NCI-H2029 (cell line): Measurements from ENCODE around the gene CCDC18.
"Not testable (repeated sequence)": the region's sequence is repeated elsewhere in the genome, so short reads cannot be mapped to it uniquely, and the experiment has no call there.

Source experiments
- DNase-seq: peaks from one replicate; lab custom pipeline; 2025; lab: John Stamatoyannopoulos, UW

The CCDC18 gene

GRCh38 chr1:93171549-93172034 is 8.9 kb upstream of the CCDC18 start:
- no peak for DNase-seq

DNA sequence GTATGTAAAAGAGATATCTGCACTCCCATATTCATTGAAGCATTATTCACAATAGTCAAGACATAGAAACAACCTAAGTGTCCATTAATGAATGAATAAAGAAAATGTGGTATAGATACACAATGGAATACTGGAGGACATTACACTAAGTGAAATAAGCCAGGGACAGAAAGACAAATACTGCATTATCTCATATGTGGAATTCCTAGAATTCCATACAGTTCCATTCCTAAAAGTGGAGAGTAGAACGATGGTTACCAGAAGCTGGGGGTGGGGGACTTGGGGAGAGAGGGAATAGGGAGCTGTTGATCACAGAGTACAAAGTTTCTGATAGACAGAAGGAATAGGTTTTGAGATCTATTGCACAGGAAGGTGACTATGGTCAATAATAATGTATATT is 7.7 kb upstream of the CCDC18 start:
- no peak for DNase-seq

- not testable (repeated sequence) for DNase-seq
Observed at GRCh38 chr1:93174638-93175037, 5.9 kb upstream of the CCDC18 start.

GRCh38 chr1:93177991-93178390 is 2.5 kb upstream of the CCDC18 start:
- DNase-seq = no peak

GRCh38 chr1:93178418-93178817 is 2.1 kb upstream of the CCDC18 start:
- no peak for DNase-seq

DNA sequence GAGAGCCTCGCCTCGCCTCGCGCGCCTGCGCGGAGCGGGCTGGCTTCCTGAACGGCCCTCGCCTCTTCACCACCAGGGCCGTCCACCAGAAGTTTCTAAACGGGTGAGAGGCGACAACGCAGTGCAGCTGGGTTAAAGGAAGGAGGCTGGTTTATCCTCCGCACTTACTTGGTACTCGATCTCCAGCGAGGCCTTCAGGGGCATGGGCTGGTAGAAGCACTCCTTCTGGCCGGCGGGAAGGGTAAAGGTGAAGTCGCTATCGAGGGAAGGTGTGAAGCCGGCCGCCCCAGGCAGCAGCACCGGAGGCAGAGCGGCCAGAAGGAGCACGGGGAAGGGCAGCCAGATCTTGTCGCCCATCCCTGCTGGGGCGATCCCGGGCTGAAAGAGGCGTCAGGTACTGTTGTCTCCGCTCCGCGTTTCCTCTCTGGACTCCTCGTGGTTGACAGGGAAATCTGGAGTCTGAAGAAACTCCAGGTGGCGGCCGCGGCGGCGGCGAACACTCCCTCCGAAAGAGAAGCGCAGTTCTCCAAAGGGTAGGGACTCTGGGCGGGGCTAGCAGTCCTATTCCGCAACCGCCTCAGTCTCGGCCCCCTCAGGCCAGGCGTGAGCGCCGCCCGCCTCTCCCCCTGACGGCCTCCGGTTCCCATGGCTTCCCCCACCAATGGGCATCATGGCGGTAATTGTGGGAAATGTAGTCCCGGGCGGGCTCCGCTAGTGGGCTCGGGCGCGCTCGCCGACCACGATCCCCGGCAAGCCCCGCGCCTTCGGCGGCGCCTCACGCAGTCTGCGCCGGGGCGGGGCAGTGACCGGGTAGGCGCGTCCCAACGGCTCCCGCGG is 420 bp upstream of the CCDC18 start, which contains the start of gene TMED5:
Gene TMED5, minus strand, starts transcription at position 528 of the 837 bp plus-strand sequence. Its CDS starts 171 bp downstream, at position 357.
- DNase-seq = peak; percentile 98

- no peak for DNase-seq
Observed at GRCh38 chr1:93186667-93187066, 6.1 kb downstream of the CCDC18 start.

DNA sequence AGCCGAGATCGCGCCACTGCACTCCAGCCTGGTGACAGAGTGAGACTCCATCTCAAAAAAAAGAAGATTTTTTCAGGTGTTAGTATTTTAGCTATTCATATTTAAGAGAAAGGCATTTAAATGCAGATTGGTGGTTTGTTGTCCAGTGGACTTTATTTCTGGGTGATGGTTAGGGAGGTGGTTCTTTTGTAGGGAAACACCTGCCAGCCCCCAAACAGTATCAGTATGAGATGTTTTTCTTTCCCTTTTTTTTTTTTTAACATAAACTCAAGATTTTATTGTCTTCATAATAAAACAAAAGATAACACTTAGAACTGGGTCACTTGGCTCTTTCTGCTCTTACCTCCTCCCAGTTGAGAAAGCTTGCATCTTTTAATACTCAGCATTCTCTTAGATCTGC is 9.9 kb downstream of the CCDC18 start:
- no peak for DNase-seq

DNA sequence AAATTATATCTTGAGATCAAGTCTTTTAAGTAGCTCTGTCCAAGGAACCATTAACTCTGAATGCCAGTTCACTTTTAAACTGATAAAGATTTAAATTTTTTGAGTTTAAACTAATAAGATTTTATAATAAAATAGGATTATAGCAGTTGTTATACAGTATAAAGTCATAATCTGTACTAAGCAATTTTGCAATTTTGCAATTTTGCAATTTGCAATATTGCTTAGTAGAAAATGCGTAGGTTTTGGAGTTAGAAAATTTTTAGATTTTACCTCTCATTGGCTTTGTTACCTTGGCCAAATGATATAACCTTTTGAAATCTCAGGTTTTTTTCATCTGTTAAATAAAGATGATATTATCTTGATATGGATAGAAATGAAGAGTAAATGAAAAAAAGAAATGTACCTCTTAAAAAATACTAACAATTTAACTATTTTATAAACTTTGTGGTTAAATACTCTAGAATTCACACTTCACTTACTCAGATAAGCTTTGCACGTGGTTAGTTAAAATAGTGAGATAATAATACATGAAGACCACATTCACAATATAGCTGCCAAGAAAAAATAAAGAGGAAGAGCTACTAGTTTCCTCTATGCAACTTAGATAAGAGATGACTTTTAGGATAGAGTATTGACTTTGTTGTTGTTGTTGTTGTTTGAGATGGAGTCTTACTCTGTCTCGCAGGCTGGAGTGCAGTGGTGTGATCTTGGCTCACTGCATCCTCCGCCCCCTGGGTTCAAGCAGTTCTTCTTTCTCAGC is 13.9 kb downstream of the CCDC18 start:
- DNase-seq = no peak

GRCh38 chr1:93196591-93196990 is 16.1 kb downstream of the CCDC18 start:
- DNase-seq = no peak

- no peak for DNase-seq
Observed at GRCh38 chr1:93199150-93199549, 18.6 kb downstream of the CCDC18 start.

DNA sequence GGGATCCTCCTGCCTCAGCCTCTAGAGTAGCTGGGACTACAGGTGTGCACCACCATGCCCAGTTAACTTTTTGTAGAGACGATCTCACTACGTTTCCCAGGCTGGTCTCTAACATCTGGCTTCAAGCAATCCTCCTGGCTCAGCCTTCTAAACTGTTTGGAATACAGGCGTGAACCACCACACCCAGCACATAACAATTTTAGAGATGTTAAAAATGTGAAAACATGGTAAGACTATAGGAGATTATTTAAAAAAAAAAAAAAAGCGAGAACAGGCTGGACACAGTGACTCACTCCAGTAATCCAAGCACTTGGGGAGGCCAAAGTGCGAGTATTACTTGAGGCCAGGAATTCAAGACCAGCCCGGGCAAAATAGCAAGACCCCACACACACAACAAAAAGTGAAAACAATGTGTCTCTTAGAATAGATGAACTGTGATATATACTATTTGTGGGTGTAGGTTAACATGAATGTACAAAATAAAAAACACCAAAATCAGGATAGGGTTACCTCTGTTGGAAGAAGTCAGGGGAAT is 19.6 kb downstream of the CCDC18 start:
- DNase-seq = no peak

DNA sequence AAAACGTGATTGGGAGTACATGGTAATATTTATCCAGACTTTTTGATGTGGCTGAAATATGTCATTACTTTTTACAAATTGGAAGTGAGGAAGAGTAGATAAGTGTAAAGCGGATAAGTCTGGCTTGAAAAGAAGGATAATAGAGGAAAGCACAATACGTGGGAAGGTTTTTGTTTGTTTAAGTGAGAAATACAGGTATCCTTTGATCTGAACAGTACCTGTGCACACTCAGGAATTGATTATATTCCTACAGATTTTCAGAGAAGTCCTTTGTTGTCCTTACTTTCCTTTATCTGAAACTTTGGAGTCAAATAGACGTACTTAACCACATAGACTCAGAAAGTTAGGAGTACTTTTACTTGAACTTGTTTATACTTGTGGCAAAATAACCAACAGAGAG is 20.2 kb downstream of the CCDC18 start:
- DNase-seq = no peak

DNA sequence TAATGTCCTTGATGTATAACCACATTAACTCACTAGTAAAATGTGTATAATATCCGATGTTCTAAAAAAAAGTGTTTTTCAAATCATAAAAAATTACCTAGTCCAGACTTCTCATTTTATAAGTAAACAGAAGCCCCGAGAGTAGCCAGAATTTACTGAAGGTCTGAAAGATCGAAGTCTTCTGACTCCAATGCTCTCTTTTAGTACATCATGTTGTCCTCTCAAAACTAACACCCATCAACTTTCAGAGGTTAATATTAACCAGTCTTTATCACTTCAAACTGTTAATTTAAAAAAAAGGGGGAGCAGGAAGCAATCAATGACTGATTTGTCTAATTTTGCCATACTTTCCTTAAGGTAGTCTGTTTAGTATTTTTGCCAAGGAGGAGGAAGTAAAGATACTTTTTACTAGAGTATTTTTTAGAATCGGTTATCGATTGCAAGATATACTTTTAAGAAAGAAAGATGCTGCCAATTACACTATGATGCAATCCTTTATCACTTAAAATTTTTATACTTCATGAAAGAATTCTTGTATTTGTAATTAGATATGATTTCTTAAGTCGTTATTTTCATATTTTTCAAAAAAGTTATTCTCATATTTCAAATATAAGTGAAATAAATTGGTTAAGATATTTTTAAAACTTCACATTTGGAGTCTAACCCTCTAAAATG is 25.5 kb downstream of the CCDC18 start:
- DNase-seq = no peak

DNA sequence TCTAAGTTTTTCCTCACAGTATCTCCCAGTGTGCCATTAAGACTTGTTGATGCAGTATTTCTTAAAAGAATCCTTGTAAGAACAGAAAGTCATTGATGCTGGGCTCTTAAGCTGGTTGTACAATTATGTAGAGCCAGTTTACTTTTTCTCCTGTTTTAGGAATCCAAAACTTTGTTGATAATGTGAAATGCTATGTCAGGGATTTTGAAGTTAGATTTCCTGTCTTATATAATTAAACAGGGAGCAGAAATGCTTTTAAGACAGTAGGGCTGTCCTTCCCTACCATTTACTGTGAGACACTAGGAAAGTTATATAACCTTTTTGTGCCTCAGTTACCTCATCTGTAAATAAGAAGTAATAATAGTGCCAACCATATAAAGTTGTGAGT is 26.0 kb downstream of the CCDC18 start:
- DNase-seq = no peak

DNA sequence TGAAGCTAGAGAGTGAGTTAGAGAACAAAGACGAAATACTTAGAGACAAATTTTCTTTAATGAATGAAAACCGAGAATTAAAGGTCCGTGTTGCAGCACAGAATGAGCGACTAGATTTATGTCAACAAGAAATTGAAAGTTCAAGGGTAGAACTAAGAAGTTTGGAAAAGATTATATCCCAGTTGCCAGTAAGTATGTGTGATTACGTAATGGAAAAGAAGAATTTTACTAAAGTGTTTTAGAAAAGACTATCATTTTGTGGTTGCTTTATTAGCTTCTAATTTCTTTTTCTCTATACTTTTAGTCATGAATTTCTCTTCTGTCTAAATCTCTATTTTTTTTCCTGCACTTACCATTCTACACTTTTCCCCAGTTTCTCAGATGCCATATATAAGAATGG is 26.7 kb downstream of the CCDC18 start:
- DNase-seq = no peak

DNA sequence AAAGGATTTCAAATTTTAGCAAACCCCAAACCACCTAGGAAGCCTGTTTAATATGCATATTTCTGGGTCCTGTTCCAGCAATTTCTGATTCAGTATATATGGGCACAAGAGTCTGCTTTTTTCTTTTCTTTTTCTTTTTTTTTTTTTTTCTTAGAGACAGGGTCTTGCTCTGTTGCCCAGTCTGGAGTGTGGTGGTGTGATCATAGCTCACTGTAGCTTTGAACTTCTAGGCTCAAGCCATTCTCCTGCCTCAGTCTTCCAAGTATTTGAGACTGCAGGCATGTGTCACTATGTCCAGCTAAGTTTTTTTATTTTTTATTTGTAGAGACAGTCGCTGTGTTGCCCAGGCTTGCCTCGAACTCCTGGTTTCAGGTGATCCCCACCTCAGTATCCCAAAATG is 34.8 kb downstream of the CCDC18 start:
- no peak for DNase-seq

- DNase-seq = no peak
Observed at GRCh38 chr1:93219443-93219842, 38.9 kb downstream of the CCDC18 start.

DNA sequence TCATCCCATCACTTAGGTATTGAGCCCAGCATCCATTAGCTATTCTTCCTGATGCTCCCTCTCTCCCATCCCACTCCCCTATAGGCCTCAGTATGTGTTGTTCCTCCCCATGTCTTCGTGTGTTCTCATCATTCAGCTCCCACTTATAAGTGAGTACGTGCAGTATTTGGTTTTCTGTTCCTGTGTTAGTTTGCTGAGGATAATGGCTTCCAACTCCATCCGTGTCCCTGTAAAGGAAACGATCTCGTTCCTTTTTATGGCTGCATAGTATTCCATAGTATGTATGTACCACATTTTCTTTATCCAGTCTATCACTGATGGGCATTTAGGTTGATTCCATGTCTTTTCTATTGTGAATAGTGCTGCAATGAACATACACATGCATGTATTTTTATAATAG is 40.2 kb downstream of the CCDC18 start:
- DNase-seq = not testable (repeated sequence)

DNA sequence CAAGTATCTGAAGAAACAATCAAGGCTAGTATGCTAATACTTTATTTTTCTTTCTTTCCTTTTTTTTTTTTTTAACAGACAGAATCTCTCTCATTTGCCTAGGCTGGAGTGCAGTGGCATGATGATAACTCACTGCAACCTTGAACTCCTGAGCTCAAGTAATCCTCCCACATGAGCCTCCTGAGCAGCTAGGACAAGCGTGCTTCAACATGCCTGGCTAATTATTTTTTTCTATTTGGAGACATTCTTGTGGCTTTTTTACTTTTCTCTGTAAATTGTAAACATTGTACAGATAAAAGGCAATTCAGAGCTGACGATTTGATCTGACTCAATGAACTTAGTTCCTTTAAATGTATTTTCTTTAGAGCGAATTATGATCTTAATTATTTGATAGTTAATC is 41.4 kb downstream of the CCDC18 start:
- no peak for DNase-seq

DNA sequence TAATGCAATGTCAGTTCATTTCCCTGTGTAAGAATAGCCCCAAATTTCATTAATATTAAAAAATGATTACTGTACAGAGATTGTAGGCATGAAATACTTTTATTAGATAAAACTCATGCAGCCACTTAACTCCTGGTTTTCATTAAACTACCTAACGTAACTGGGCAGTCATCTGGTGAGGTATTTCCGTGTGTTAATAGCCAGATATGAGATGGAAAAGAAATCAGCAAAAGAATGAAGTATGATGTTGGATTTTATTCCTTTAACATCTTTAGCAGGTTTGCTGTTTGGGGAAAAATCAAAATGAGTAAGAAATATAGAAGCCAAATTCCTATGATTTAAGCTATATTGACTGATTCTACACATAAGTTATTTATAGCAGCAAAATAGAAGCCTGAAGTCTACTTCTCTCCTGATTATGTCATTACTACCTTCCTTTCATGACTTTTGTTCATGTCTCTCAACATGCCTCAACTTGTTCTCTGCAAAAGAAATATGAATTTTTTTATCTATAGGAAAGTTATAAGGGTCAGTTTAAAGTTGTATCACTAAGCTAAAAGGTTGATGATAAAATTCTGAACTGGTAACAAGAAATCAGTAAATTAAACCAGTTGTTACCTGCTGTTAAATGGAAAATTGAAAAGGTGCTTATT is 42.6 kb downstream of the CCDC18 start:
- DNase-seq = no peak

GRCh38 chr1:93235261-93235660 is 54.7 kb downstream of the CCDC18 start:
- DNase-seq = no peak
